Measurements from ENCODE around the gene LIPA.
A peak's percentile ranks its signal among the peaks of the same experiment; 100 is the strongest.
"Not testable (repeated sequence)": the region's sequence is repeated elsewhere in the genome, so short reads cannot be mapped to it uniquely, and the experiment has no call there.

Gene LIPA

GRCh38 chr10:89251409-89252224 is at the start of gene LIPA:
Gene LIPA, minus strand, starts transcription at chr10:89251775. Its CDS starts 4,127 bp downstream, at chr10:89247648.
- DNase-seq (ENCODE audit: low spot score) = peak; percentile 98

GRCh38 chr10:89301232-89301631 is 49.7 kb upstream of the LIPA start:
- DNase-seq (ENCODE audit: low spot score) = peak; percentile 85

GRCh38 chr10:89299031-89299430 is 47.5 kb upstream of the LIPA start:
- no peak for DNase-seq (ENCODE audit: low spot score)

GRCh38 chr10:89297791-89298190 is 46.2 kb upstream of the LIPA start:
- DNase-seq (ENCODE audit: low spot score) = no peak

GRCh38 chr10:89297356-89297755 is 45.8 kb upstream of the LIPA start:
- DNase-seq (ENCODE audit: low spot score) = no peak

GRCh38 chr10:89296220-89296648 is 44.7 kb upstream of the LIPA start:
- DNase-seq (ENCODE audit: low spot score) = peak; percentile 80

GRCh38 chr10:89295597-89295996 is 44.0 kb upstream of the LIPA start:
- peak; percentile 25 for DNase-seq (ENCODE audit: low spot score)

- DNase-seq (ENCODE audit: low spot score) = no peak
Observed at GRCh38 chr10:89294721-89295239, 43.2 kb upstream of the LIPA start.

- DNase-seq (ENCODE audit: low spot score) = not testable (repeated sequence)
Observed at GRCh38 chr10:89285303-89285702, 33.7 kb upstream of the LIPA start.

- not testable (repeated sequence) for DNase-seq (ENCODE audit: low spot score)
Observed at GRCh38 chr10:89284711-89285110, 33.1 kb upstream of the LIPA start.

- DNase-seq (ENCODE audit: low spot score) = peak; percentile 83
Observed at GRCh38 chr10:89283936-89284475, 32.4 kb upstream of the LIPA start.

- DNase-seq (ENCODE audit: low spot score) = no peak
Observed at GRCh38 chr10:89283025-89283935, 31.7 kb upstream of the LIPA start.

GRCh38 chr10:89281606-89282395 is 30.2 kb upstream of the LIPA start:
- DNase-seq (ENCODE audit: low spot score) = peak; percentile 1

GRCh38 chr10:89280508-89280907 is 28.9 kb upstream of the LIPA start:
- DNase-seq (ENCODE audit: low spot score) = no peak

- no peak for DNase-seq (ENCODE audit: low spot score)
Observed at GRCh38 chr10:89279421-89279869, 27.9 kb upstream of the LIPA start.

GRCh38 chr10:89278900-89279392 is 27.4 kb upstream of the LIPA start:
- peak; percentile 5 for DNase-seq (ENCODE audit: low spot score)

- DNase-seq (ENCODE audit: low spot score) = peak; percentile 78
Observed at GRCh38 chr10:89278034-89278535, 26.5 kb upstream of the LIPA start.

GRCh38 chr10:89275383-89275782 is 23.8 kb upstream of the LIPA start:
- no peak for DNase-seq (ENCODE audit: low spot score)

- no peak for DNase-seq (ENCODE audit: low spot score)
Observed at GRCh38 chr10:89274928-89275327, 23.4 kb upstream of the LIPA start.

- DNase-seq (ENCODE audit: low spot score) = no peak
Observed at GRCh38 chr10:89273680-89274079, 22.1 kb upstream of the LIPA start.

GRCh38 chr10:89271532-89271931 is 20.0 kb upstream of the LIPA start:
- DNase-seq (ENCODE audit: low spot score) = no peak
